H9 (cell line): Measurements from ENCODE around the gene ALKBH5. TPM values are rescaled to one million over a fixed set of nuclear protein-coding genes. Genes with fewer than 3 reads are reported as not detected.

Experiments used
- DNase-seq: peaks from one replicate; pipeline ENCODE4 v3.0.0-alpha.2; 2017
- H2AFZ ChIP-seq: one replicate; pipeline ENCODE4 v1.6.1; 2013; ENCODE audit warnings: mild to moderate bottlenecking, low read length, control low read depth, moderate library complexity
- H2AK5ac ChIP-seq: 2 replicates; pipeline ENCODE4 v1.6.1; 2013; ENCODE audit warnings: low read length, control low read depth, mixed read lengths; ENCODE audit not compliant: insufficient read length
- H2BK120ac ChIP-seq: one replicate; pipeline ENCODE4 v1.6.1; 2013; ENCODE audit warnings: low read depth, mild to moderate bottlenecking, low read length, control low read depth, inconsistent platforms; ENCODE audit not compliant: poor library complexity, severe bottlenecking
- H2BK12ac ChIP-seq: 2 replicates; pipeline ENCODE4 v1.6.1; 2013; ENCODE audit warnings: low read length, control low read depth, mixed read lengths, low read depth; ENCODE audit not compliant: insufficient read length
- H2BK15ac ChIP-seq: 2 replicates; pipeline ENCODE4 v1.6.1; 2013; ENCODE audit warnings: low read depth, low read length, control low read depth
- H2BK20ac ChIP-seq: one replicate; pipeline ENCODE4 v1.6.1; 2013; ENCODE audit warnings: low read depth, mild to moderate bottlenecking, low read length, control low read depth, inconsistent platforms; ENCODE audit not compliant: poor library complexity, severe bottlenecking
- H2BK5ac ChIP-seq: 2 replicates; pipeline ENCODE4 v1.6.1; 2013; ENCODE audit warnings: low read length, control low read depth, mixed read lengths; ENCODE audit not compliant: insufficient read length
- H3K14ac ChIP-seq: 2 replicates; pipeline ENCODE4 v1.6.1; 2013; ENCODE audit warnings: low read length, control low read depth; ENCODE audit not compliant: insufficient read depth
- H3K18ac ChIP-seq: 2 replicates; pipeline ENCODE4 v1.6.1; 2013; ENCODE audit warnings: low read depth, mild to moderate bottlenecking, mixed read lengths, low read length, control low read depth; ENCODE audit not compliant: insufficient read length
- H3K23ac ChIP-seq: 2 replicates; pipeline ENCODE4 v1.6.1; 2013; ENCODE audit warnings: low read length, control low read depth, mixed read lengths, low read depth; ENCODE audit not compliant: insufficient read length
- H3K23me2 ChIP-seq: 2 replicates; pipeline ENCODE4 v1.6.1; 2013; ENCODE audit warnings: low read depth, mild to moderate bottlenecking, mixed read lengths, low read length, control low read depth; ENCODE audit not compliant: insufficient read length, poor library complexity, severe bottlenecking
- H3K27ac ChIP-seq: 2 replicates; pipeline ENCODE4 v1.5.1; 2013; ENCODE audit warnings: low read length, control low read depth, mixed read lengths, low read depth; ENCODE audit not compliant: insufficient read length
- H3K27me3 ChIP-seq: 2 replicates; pipeline ENCODE4 v1.6.1; 2013; ENCODE audit warnings: low read length, control low read depth, inconsistent platforms; ENCODE audit not compliant: insufficient read depth
- H3K4ac ChIP-seq: 2 replicates; pipeline ENCODE4 v1.6.1; 2013; ENCODE audit warnings: low read depth, mild to moderate bottlenecking, control low read depth, inconsistent platforms, low read length, moderate library complexity
- H3K4me1 ChIP-seq: 2 replicates; pipeline ENCODE4 v1.6.1; 2013; ENCODE audit warnings: low read length, control low read depth, inconsistent platforms; ENCODE audit not compliant: insufficient read depth
- H3K4me2 ChIP-seq: 2 replicates; pipeline ENCODE4 v1.6.1; 2013; ENCODE audit warnings: low read length, control low read depth, mixed read lengths; ENCODE audit not compliant: insufficient read length, insufficient read depth
- H3K56ac ChIP-seq: 2 replicates; pipeline ENCODE4 v1.6.1; 2013; ENCODE audit warnings: low read depth, mild to moderate bottlenecking, mixed read lengths, low read length, control low read depth; ENCODE audit not compliant: insufficient read length
- H3K79me1 ChIP-seq: 2 replicates; pipeline ENCODE4 v1.6.1; 2013; ENCODE audit warnings: low read depth, mild to moderate bottlenecking, moderate library complexity, low read length, control low read depth, inconsistent platforms; ENCODE audit not compliant: insufficient read depth, poor library complexity, severe bottlenecking
- H3K79me2 ChIP-seq: 2 replicates; pipeline ENCODE4 v1.6.1; 2013; ENCODE audit warnings: low read length, control low read depth, inconsistent platforms; ENCODE audit not compliant: insufficient read depth
- H3K9ac ChIP-seq: 2 replicates; pipeline ENCODE4 v1.6.1; 2013; ENCODE audit warnings: low read length, control low read depth, mixed read lengths; ENCODE audit not compliant: insufficient read length; ENCODE audit errors: extremely low read depth
- H3K9me3 ChIP-seq: one replicate; pipeline ENCODE4 v1.6.1; 2013; ENCODE audit warnings: low read depth, low read length, inconsistent platforms; ENCODE audit not compliant: control insufficient read depth
- H3T11ph ChIP-seq: one replicate; pipeline ENCODE4 v1.6.1; 2013; ENCODE audit warnings: mild to moderate bottlenecking, low read length, control low read depth, inconsistent platforms
- H4K20me1 ChIP-seq: one replicate; pipeline ENCODE4 v1.6.1; 2013; ENCODE audit not compliant: control insufficient read depth, insufficient read length, insufficient read depth
- H4K5ac ChIP-seq: 2 replicates; pipeline ENCODE4 v1.6.1; 2013; ENCODE audit warnings: low read depth, mild to moderate bottlenecking, mixed read lengths, low read length, control low read depth; ENCODE audit not compliant: insufficient read length
- H4K8ac ChIP-seq: replicated peaks from 2 replicates; pipeline ENCODE4 v1.6.1; 2013; ENCODE audit warnings: low read length, control low read depth, mixed read lengths, low read depth; ENCODE audit not compliant: insufficient read length
- H4K91ac ChIP-seq: 2 replicates; pipeline ENCODE4 v1.6.1; 2013; ENCODE audit warnings: low read depth, mild to moderate bottlenecking, moderate library complexity, mixed read lengths, low read length, control low read depth; ENCODE audit not compliant: insufficient read length
- H3K27ac Mint-ChIP-seq, 3 experiments: 2 replicates in 2 of 3; 3 replicates in 1 of 3; pipeline ENCODE4 v1.8.0; 2020 to 2021; ENCODE audit warnings: mixed read lengths in 3 of 3, mild to moderate bottlenecking in 1 of 3, moderate library complexity in 1 of 3
- H3K27me3 Mint-ChIP-seq: 2 replicates; pipeline ENCODE4 v1.8.0; 2021; ENCODE audit warnings: low read depth, mild to moderate bottlenecking, moderate library complexity, mixed read lengths
- H3K36me3 Mint-ChIP-seq, 3 experiments: 2 replicates in 2 of 3; 3 replicates in 1 of 3; pipeline ENCODE4 v1.8.0; 2020 to 2021; ENCODE audit warnings: low read depth in 3 of 3, mixed read lengths in 3 of 3; ENCODE audit not compliant: insufficient read depth in 1 of 3
- H3K4me1 Mint-ChIP-seq, 2 experiments: 2 replicates each; pipeline ENCODE4 v1.8.0; 2020; ENCODE audit warnings: mixed read lengths in 2 of 2
- H3K4me3 Mint-ChIP-seq, 2 experiments: 2 replicates in 1 of 2; 3 replicates in 1 of 2; pipeline ENCODE4 v1.8.0; 2020 to 2021; ENCODE audit warnings: mild to moderate bottlenecking in 2 of 2, mixed read lengths in 2 of 2, moderate library complexity in 1 of 2
- H3K9me3 Mint-ChIP-seq, 2 experiments: 2 replicates in 1 of 2; 3 replicates in 1 of 2; pipeline ENCODE4 v1.8.0; 2020; ENCODE audit warnings: mild to moderate bottlenecking in 2 of 2, mixed read lengths in 2 of 2, moderate library complexity in 1 of 2
- WGBS: extraction: QIAGEN DNeasy Blood & Tissue Kit; methylation state at CpG from one replicate; pipeline ENCODE4 v1.1.7; 2013; ENCODE audit warnings: missing lambda C conversion rate, low lambda C conversion rate, mixed read lengths; ENCODE audit not compliant: insufficient read length; ENCODE audit errors: extremely low coverage; 5-methylcytosine and 5-hydroxymethylcytosine counted together
- total RNA-seq: library from RNA; stranded (reverse); gene quantifications from 2 replicates; pipeline ENCODE4 v1.2.1, GENCODE V29; 2021
- TF ChIP-seq, protein P1 (sequence below): fragments of 200-600 bp; sonication (generic); conservative IDR thresholded peaks from 3 replicates; pipeline ENCODE4 v1.8.0; 2021; ENCODE audit warnings: antibody characterized with exemption, mild to moderate bottlenecking

The ALKBH5 gene
- total RNA-seq, 1 experiment from 2014 or later = 89.8 TPM

DNA sequence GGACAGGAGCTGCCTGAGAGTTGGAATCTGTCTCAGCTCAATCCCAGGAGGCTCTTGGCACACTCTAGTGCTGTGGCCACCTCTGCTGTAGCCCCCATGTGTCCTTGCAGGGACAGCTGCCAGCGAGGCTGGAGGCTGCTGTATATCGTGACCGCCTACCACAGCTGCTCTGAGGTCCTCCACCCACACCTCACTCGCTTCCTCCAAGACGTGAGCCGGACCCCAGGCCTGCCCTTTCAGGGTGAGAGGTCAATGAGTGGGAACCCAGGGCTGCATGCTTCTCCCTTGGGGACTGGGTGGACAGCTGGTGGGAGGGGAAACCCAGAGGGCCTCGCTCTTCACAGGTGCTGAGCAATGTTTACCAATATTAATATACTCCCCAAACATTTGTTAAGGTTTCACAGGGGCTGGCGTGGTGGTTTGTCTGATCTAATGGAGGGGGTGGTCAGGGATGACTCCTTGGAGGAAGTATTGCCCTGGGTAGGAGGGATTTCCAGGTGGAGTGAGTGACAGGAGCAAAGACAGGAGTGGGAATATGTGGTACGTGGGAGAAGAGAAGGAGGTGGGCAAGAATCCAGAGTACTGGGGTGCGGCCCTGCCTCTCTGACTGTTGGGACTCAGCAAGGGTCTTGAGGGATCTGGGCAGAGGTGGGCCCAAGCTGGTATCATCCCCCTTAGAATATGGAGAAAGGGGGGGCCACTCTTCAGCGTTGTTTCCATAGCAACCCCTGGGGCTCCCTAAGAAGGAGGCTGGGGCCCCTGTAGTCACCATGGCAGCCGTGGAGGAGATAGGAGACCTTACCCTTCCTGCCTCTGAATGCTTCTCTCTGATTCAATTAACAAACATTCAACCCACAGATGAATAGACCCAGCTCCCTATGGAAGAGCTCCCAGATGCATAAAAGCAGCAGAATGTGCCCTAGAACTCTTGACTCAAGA, 22.2 kb upstream of the ALKBH5 start:
- H3K27me3 Mint-ChIP-seq = peaks cover 2% of the 10 kb centered on the region
- no peaks in the 10 kb centered on the region for H3K4me1 ChIP-seq
- no peak overlapping the region for H2AFZ ChIP-seq
- H3K9me3 ChIP-seq = no peaks in the 10 kb centered on the region
- DNase-seq = no peak
- H4K20me1 ChIP-seq = no peaks in the 10 kb centered on the region
- H3K27ac ChIP-seq = no peak overlapping the region
- no peak overlapping the region for H4K91ac ChIP-seq
- no peak overlapping the region; a peak in 1 of 5 replicates for H3K4me3 Mint-ChIP-seq
- no peak overlapping the region for H2BK120ac ChIP-seq
- H3K23ac ChIP-seq = no peak overlapping the region
- no peaks in the 10 kb centered on the region for H3K9me3 Mint-ChIP-seq
- H3K79me1 ChIP-seq = no peaks in the 10 kb centered on the region
- H3K23me2 ChIP-seq = no peaks in the 10 kb centered on the region
- no CpG with 5 or more reads among the region's 12 CpGs for WGBS
- no peak overlapping the region for H3T11ph ChIP-seq
- no peak overlapping the region for H4K8ac ChIP-seq
- no peak overlapping the region for H2BK15ac ChIP-seq
- peaks cover 10 to 13% of the 10 kb centered on the region in 2 experiments for H3K4me1 Mint-ChIP-seq
- no peak overlapping the region for H3K9ac ChIP-seq
- no peak overlapping the region for H2BK20ac ChIP-seq
- H2BK12ac ChIP-seq = no peak overlapping the region
- H2BK5ac ChIP-seq = no peak overlapping the region
- no peak overlapping the region for H3K4me2 ChIP-seq
- no peak overlapping the region for H3K14ac ChIP-seq
- no peaks in the 10 kb centered on the region for H3K79me2 ChIP-seq
- no peak overlapping the region for H3K56ac ChIP-seq
- no peaks in the 10 kb centered on the region for H3K27me3 ChIP-seq
- H3K36me3 Mint-ChIP-seq = no peaks in the 10 kb centered on the region
- no peak overlapping the region for H2AK5ac ChIP-seq
- no peak overlapping the region for H4K5ac ChIP-seq
- TF ChIP-seq, protein P1, sequence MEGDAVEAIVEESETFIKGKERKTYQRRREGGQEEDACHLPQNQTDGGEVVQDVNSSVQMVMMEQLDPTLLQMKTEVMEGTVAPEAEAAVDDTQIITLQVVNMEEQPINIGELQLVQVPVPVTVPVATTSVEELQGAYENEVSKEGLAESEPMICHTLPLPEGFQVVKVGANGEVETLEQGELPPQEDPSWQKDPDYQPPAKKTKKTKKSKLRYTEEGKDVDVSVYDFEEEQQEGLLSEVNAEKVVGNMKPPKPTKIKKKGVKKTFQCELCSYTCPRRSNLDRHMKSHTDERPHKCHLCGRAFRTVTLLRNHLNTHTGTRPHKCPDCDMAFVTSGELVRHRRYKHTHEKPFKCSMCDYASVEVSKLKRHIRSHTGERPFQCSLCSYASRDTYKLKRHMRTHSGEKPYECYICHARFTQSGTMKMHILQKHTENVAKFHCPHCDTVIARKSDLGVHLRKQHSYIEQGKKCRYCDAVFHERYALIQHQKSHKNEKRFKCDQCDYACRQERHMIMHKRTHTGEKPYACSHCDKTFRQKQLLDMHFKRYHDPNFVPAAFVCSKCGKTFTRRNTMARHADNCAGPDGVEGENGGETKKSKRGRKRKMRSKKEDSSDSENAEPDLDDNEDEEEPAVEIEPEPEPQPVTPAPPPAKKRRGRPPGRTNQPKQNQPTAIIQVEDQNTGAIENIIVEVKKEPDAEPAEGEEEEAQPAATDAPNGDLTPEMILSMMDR = no peak
- peak overlapping the region in 1 of 3 experiments; percentile 68; a peak in 2 of 7 replicates for H3K27ac Mint-ChIP-seq
- H3K18ac ChIP-seq = no peak overlapping the region
- no peak overlapping the region for H3K4ac ChIP-seq
